Fibroblast of the conjunctiva (primary cell): ENCODE measurements around the gene PER1.
A peak's percentile ranks its signal among the peaks of the same experiment; 100 is the strongest.

Experiments used
- DNase-seq: peaks from one replicate; pipeline ENCODE4 v3.0.0-alpha.2; 2010; ENCODE audit warnings: low read depth

PER1 gene

GRCh38 chr17:8138672-8139371 is 13.4 kb downstream of the PER1 start:
- DNase-seq = peak; percentile 97

GRCh38 chr17:8138374-8138671 is 13.9 kb downstream of the PER1 start:
- DNase-seq = no peak

GRCh38 chr17:8137645-8138373 is 14.4 kb downstream of the PER1 start:
- DNase-seq = no peak

- no peak for DNase-seq
These were observed 18.3 kb downstream of the PER1 start for GRCh38 chr17:8133941-8134340.

GRCh38 chr17:8133399-8133798 is 18.8 kb downstream of the PER1 start:
- DNase-seq = no peak

GRCh38 chr17:8131844-8132441 is 20.3 kb downstream of the PER1 start:
- no peak for DNase-seq

- no peak for DNase-seq
These were observed 23.9 kb downstream of the PER1 start for GRCh38 chr17:8128125-8128784.

- no peak for DNase-seq
These were observed 25.6 kb downstream of the PER1 start for GRCh38 chr17:8126491-8127066.

GRCh38 chr17:8125947-8126490 is 26.2 kb downstream of the PER1 start:
- no peak for DNase-seq

GRCh38 chr17:8125154-8125946 is 26.9 kb downstream of the PER1 start:
- DNase-seq = no peak

- DNase-seq = no peak
These were observed 27.7 kb downstream of the PER1 start for GRCh38 chr17:8124350-8125153.

GRCh38 chr17:8123695-8124349 is 28.4 kb downstream of the PER1 start, which contains the start of gene HES7:
HES7 (minus strand) TSS chr17:8124106; CDS start chr17:8124084, 22 bp downstream.
- no peak for DNase-seq

- no peak for DNase-seq
These were observed 29.1 kb downstream of the PER1 start for GRCh38 chr17:8122924-8123694.

- no peak for DNase-seq
These were observed 29.7 kb downstream of the PER1 start for GRCh38 chr17:8122422-8122923.

- DNase-seq = no peak
These were observed 30.4 kb downstream of the PER1 start for GRCh38 chr17:8121681-8122421.

- no peak for DNase-seq
These were observed 30.9 kb downstream of the PER1 start for GRCh38 chr17:8121407-8121680.

- DNase-seq = no peak
These were observed 31.4 kb downstream of the PER1 start for GRCh38 chr17:8120520-8121406.
